ENCODE measurements around the gene S100A14.

Gene S100A14

GRCh38 chr1:153638261-153638660, 22.1 kb upstream of the S100A14 start:
- no peak for DNase-seq

GRCh38 chr1:153636312-153636711, 20.2 kb upstream of the S100A14 start:
- DNase-seq: no peak

DNA sequence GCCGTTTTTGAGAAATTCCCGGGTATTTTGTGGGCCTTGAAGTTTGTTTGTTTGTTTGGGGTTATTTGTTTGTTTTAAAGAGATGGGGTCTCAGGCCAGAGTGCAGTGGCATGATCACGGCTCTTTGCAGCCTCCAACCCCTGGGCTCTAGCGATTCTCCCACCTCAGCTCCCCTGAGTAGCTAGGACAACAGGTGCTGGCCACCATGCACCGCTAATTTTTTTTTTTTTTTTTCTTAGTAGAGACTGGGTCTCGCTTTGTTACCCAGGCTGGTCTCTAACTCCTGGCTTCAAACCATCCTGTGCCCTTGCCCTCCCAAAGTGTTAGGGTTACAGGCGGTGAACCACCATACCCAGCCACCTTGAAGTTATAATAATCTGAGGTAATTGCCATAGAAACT, 19.7 kb upstream of the S100A14 start:
- DNase-seq: no peak

DNA sequence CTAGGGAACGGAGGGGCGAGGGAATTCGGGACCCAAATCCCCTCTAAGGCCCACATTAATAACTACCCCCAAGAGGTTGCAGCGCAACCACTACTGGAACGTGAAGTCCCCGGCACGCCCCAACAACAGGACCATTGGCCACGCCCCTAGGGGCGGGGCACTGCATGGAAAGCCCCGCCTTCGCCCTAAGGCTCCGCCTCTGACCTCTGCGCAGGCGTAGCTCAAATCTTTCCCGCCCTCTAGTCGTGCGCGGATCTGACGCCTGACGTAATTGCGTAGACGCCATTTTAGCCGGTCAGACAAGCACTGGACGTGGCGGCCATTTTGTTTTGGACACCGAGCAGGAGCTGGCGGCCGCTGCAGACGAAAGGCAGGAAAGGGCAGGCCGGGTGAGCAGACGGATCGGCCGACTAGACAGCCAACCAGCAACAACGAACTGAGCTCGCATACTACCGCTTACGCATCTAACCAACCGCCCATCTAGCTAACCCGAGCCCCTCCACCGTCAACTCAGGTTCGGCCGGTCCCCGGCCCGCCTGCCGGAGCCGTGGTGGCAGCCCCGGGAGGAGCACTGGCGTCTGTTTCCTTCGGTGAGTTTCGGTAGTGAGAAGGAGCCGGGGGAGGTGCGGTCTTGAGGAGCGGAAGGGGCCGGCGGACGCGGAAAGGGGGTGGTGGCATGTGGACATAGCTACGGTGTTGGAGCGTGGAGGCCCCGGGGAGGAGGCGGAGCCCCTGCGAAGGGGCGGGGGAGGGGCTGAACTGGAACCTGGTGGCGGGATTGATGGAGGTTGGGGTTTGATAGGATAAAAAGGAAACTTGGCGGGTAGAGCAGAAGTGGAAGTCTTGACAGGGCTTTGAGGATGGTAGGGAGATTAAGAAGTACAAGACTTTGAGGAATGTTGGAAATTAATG, 17.9 kb upstream of the S100A14 start, which contains the start of gene CHTOP:
TSS of gene CHTOP (plus strand) at position 313 of the 912 bp plus-strand sequence. CDS start 2,523 bp downstream, outside the sequence.
- DNase-seq: peak; percentile 99

DNA sequence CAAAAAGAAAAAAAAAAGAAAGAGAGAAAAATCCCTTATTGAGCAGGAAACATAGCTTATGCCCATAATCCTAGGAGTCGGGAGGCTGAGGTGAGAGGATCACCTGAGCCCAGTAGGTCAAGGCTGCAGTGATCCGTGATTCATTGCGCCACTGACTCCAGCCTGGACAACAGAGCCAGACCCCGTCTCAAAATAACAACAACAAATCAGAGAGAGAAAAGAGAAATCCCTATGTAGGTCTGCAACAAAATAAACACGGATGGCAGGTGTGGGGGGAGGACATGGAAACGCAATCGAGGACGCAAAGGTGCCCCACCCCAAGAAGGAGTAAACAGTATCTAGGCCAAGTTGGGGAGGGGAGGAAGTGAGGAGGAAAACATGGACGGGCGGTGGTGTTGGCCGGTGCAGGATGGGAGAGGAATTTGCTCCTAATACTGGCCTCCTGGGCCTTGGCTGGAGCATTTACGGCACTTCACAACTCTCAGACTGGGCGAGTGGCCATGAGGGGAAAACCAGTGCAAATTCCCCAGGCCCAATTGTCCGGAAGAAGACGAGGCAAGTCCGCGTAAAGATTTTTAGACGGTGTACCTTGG, 17.1 kb upstream of the S100A14 start:
- DNase-seq: no peak

- no peak for DNase-seq
Observed at GRCh38 chr1:153631047-153632022, 15.2 kb upstream of the S100A14 start.

DNA sequence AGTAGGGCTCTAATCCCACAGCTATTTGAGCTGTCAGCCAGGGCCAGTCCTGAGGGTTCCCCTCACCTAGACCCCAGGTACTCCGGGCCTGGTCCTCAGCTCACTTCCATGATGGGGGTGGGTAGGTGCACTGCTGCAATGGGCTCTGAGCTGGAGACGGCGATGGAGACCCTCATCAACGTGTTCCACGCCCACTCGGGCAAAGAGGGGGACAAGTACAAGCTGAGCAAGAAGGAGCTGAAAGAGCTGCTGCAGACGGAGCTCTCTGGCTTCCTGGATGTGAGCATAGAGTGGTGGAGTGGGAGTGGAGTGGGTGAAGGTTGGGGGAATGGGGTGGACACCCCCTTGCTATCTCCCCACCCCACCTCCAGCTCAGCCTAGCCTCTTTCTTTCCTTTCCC, 14.3 kb upstream of the S100A14 start:
- DNase-seq: no peak

DNA sequence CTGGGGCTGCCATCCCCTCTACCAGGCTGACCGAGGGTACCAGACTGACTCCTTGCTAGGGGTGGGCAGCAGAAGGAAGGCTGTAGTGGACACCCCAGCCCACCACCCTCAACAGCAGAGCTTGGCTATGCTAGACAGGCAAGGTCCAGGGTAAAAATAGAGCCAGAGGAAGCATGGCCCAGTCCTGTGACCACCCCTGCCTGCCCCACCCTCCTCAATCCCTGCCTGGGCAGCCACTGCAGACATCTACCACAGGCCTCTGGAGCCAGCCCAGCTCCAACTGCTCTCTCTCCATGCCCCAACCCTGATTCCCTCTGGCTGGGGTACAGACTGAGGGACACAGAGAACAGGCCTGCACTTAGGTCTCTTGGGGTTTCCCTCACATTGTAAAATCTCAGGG, 13.8 kb upstream of the S100A14 start:
- DNase-seq: no peak

DNA sequence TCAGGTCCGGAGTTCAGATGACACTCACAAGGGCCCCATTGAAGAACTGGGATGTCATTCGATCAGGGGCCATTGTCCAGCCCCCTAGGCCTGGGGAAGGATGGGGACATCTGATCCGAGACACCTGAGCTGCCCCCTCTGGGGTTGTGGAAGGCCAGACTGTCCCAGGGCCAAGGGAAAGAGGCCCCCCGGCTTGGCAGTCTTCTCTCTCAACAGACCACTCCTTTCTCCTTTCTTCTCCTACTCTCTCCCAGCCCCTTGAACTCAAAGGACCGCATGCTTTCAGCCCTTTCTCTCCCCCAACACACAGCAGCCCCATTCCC, 13.2 kb upstream of the S100A14 start:
- DNase-seq: no peak

- DNase-seq: no peak
Observed at GRCh38 chr1:153628638-153629342, 12.7 kb upstream of the S100A14 start.

DNA sequence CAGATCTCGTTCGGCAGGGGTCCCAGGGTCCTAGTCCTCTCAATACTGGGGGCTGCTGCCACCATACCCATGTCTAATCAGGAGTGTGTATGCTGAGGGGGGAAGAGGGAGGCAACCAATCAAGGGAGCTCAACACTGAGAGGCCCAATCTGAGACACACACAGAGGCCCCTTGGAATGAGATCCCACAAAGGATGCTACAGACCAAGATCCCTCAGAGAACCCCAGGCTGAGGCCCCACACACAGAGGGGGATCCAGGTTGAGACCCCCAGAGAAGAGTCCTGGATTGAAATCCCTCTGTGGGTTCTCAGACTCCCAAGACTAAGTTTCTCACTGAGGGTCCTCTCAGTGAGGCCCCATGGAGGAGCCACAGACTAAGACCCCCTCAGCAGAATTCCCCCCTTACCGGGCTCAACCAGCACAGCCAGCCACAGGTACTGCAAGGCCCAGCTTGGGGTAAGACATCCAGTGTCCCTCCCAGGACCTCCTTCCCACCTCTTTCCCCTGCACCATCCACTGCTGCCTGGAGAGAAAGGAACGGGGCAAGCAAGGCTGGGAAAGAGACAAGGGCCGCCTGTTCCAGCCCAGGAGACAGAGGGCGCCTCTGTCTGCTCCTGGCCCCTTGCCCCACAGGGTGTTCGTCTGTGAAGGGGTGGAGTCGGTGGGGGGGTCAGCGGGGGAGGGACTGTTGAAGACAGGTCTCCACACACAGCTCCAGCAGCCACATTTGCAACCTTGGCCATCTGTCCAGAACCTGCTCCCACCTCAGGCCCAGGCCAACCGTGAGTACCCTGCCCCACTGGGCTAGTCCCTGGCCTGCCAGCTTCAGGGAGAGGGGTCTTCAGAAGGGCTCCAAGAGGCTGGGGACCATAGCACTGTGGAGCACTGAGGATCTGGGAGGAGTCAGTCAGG, 11.8 kb upstream of the S100A14 start, which contains the start of gene S100A1:
TSS of gene S100A1 (plus strand) at position 720 of the 912 bp plus-strand sequence. CDS start 2,088 bp downstream, outside the sequence.
- peak; percentile 36 for DNase-seq

DNA sequence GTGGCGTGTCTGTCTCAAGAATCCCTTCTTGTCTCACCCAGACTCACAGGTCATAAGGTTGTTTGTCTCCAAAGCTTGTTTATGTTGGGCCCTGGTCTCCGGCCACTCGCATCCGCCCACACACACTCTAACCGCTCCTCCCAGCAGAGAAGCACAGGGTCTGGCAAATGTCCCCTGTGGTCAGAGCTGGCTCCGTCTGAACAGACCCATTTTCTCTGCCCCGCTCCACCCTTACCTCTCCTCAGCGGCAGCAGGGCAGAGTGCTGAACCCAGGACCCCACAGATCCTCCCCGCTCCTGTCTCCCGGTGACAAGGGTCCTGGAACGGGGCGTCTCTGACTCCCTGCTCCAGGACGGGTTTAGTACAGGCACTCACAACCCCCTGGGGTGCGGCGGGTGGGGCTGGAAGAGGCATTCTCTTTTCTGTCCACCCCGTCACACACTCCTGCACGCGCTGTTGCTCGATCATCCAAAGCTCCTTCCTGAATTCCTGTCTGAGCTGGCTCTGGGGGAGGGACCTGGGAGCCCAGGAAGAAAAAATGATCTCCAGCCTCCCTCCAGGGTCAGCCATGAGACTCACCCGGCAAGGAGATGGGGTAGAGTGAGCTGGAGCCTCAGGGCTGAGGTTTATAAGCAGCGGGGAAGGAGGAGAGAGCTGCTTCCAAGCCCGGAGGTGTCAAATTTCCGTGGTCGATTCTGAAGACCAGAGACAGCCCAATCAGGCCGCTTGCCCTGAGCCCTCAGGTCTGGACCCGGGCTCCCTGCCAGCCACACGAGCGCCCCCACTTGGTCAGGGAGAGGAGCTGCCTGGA, 11.0 kb upstream of the S100A14 start, which contains the start of gene S100A13:
TSS of gene S100A13 (minus strand) at position 602 of the 811 bp plus-strand sequence. CDS start 1,033 bp downstream, outside the sequence.
- DNase-seq: peak; percentile 65

- DNase-seq: no peak
Observed at GRCh38 chr1:153626477-153626903, 10.4 kb upstream of the S100A14 start.

GRCh38 chr1:153624965-153625611, 9.0 kb upstream of the S100A14 start:
- no peak for DNase-seq

DNA sequence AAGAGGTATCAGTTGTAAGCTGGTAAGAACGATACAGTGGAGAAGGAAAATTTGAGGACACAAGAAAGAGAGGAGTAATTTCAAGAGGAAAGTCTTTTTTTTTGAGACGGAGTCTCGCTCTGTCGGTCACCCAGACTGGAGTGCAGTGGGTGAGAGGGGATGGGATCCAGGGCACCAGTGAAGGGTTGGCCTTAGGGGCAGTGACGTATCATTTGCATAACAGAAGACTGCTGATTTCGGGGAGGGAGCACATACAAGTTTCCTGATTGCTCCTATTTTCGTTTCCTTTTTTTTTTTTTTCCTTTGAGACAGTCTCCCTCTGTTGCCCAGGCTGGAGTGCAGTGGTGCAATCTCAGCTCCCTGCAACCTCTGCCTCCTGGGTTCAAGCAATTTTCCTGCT, 7.0 kb upstream of the S100A14 start:
- no peak for DNase-seq

DNA sequence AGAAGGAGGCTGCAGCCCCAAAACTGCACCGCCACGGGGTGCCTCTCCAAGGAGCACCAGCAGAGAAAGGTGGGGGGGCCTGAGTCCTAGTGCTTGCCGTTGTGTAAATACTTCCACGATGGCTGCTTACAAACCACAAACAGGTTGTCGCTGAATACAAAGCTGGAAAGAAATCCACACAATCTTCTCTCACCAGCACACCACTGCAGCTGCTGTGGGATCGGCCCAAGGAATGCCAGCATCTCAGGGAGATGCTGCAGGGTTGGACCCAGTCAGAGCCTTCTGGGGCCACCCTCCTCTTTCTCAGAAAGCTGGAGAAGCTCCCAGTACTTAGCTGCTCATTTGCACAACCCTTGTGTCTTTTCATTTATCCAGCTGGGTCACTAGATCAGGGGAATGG, 3.0 kb upstream of the S100A14 start:
- DNase-seq: no peak

- DNase-seq: no peak
Observed at GRCh38 chr1:153617663-153618062, 1.5 kb upstream of the S100A14 start.

- no peak for DNase-seq
Observed at GRCh38 chr1:153616917-153617311, 789 bp upstream of the S100A14 start.

- DNase-seq: no peak
Observed at GRCh38 chr1:153615406-153615805, 719 bp downstream of the S100A14 start.

GRCh38 chr1:153614906-153615305, 1.2 kb downstream of the S100A14 start:
- no peak for DNase-seq
